Endothelial cell of umbilical vein (primary cell): ENCODE measurements around the gene PPFIBP2. TPM values are rescaled to one million over a fixed set of nuclear protein-coding genes. Genes with fewer than 3 reads are reported as not detected.

Source experiments
- BruUV-seq: library from RNA; stranded (reverse); fragments of 400-500 nt; replicated peaks from 2 replicates; lab custom pipeline; 2021; lab: Mats Ljungman, UMichigan
- CTCF ChIA-PET: fragments of 300-600, 350-600 bp; sonication (Branson Sonifier 250); formaldehyde crosslinking; loops from one replicate; lab custom pipeline; 2021; ENCODE audit warnings: antibody characterized with exemption, inconsistent platforms; lab: Charles Lee
- POLR2A ChIA-PET: fragments of 300-600, 350-600 bp; sonication (Branson Sonifier 250); formaldehyde crosslinking; loops from one replicate; lab custom pipeline; 2021; ENCODE audit warnings: antibody characterized with exemption, inconsistent platforms; lab: Charles Lee
- DNase-seq: peaks from one replicate; pipeline ENCODE4 v3.0.0-alpha.2; 2011; ENCODE audit warnings: low read depth, low spot score
- FAIRE-seq: peaks from 2 replicates; lab custom pipeline; 2011; peaks lifted over from hg19 to GRCh38; lab: Jason Lieb, UNC
- H2AFZ ChIP-seq: 2 replicates; pipeline ENCODE4 v1.6.0; 2012; ENCODE audit warnings: low read depth, low read length, control low read depth, inconsistent platforms
- H3K27ac ChIP-seq: 2 replicates; pipeline ENCODE4 v1.5.1; 2011; ENCODE audit warnings: low read depth, mild to moderate bottlenecking, control low read depth, low read length, moderate library complexity; ENCODE audit not compliant: insufficient read depth
- H3K27me3 ChIP-seq, 2 experiments: 2 replicates each; pipeline versions ENCODE4 v1.6.0 to v1.6.1; 2011; ENCODE audit warnings: low read length in 2 of 2, mixed read lengths in 1 of 2; ENCODE audit not compliant: control insufficient read depth in 2 of 2, insufficient read depth in 2 of 2
- H3K36me3 ChIP-seq, 2 experiments: 2 replicates in 1 of 2; 3 replicates in 1 of 2; pipeline ENCODE4 v1.5.1; 2011; ENCODE audit warnings: low read length in 2 of 2, mild to moderate bottlenecking in 1 of 2, moderate library complexity in 1 of 2; ENCODE audit not compliant: control insufficient read depth in 2 of 2, insufficient read depth in 2 of 2; ENCODE audit errors: extremely low read depth in 1 of 2
- H3K4me1 ChIP-seq: 3 replicates; pipeline ENCODE4 v1.5.1; 2011; ENCODE audit warnings: mild to moderate bottlenecking, low read length; ENCODE audit not compliant: control insufficient read depth, insufficient read depth; ENCODE audit errors: extremely low read depth
- H3K4me2 ChIP-seq: 2 replicates; pipeline ENCODE4 v1.6.1; 2011; ENCODE audit warnings: low read length, control low read depth, mixed read lengths; ENCODE audit not compliant: insufficient read depth
- H3K4me3 ChIP-seq, 3 experiments: fragments of 200-600 bp in 1 of 3; sonication (generic), shearing (Covaris generic) in 1 of 3; replicated peaks in 1 of 3; 2 replicates each; pipeline ENCODE4 v1.5.1; 2011 to 2016; ENCODE audit warnings: control low read depth in 3 of 3, low read length in 3 of 3, mild to moderate bottlenecking in 2 of 3, inconsistent platforms in 1 of 3, low read depth in 1 of 3, moderate library complexity in 1 of 3; ENCODE audit not compliant: insufficient read depth in 1 of 3
- H3K79me2 ChIP-seq: 2 replicates; pipeline ENCODE4 v1.6.0; 2012; ENCODE audit warnings: low read length, inconsistent platforms; ENCODE audit not compliant: control insufficient read depth, insufficient read depth
- H3K9ac ChIP-seq: replicated peaks from 2 replicates; pipeline ENCODE3; 2011; ENCODE audit warnings: low read length, control low read depth; ENCODE audit not compliant: insufficient read depth; ENCODE audit errors: extremely low read depth
- H3K9me1 ChIP-seq: replicated peaks from 3 replicates; pipeline ENCODE4 v1.6.0; 2011; ENCODE audit warnings: mild to moderate bottlenecking, low read length; ENCODE audit not compliant: control insufficient read depth, insufficient read depth; ENCODE audit errors: extremely low read depth
- H3K9me3 ChIP-seq: replicated peaks from 2 replicates; pipeline ENCODE4 v1.5.1; 2012; ENCODE audit warnings: low read length, inconsistent platforms; ENCODE audit not compliant: control insufficient read depth, insufficient read depth
- H4K20me1 ChIP-seq: replicated peaks from 2 replicates; pipeline ENCODE3; 2011; ENCODE audit warnings: mild to moderate bottlenecking, low read length; ENCODE audit not compliant: control insufficient read depth, insufficient read depth; ENCODE audit errors: extremely low read depth
- CTCF ChIP-seq, 2 donors: IDR thresholded peaks; 1 replicate in 1 of 2; 2 replicates in 1 of 2; pipeline ENCODE4 v1.5.1; 2011; ENCODE audit warnings: low read length in 2 of 2, mild to moderate bottlenecking in 2 of 2, moderate library complexity in 2 of 2, control low read depth in 1 of 2, inconsistent platforms in 1 of 2, low read depth in 1 of 2; ENCODE audit not compliant: insufficient read depth in 1 of 2; ENCODE audit errors: extremely low read depth in 1 of 2
- EZH2 ChIP-seq: IDR thresholded peaks from 2 replicates; pipeline ENCODE4 v1.6.1; 2012; ENCODE audit warnings: borderline replicate concordance, low read depth, mild to moderate bottlenecking, moderate library complexity, low read length, inconsistent platforms; ENCODE audit not compliant: severe bottlenecking
- FOS ChIP-seq: IDR thresholded peaks from 2 replicates; pipeline ENCODE4 v1.6.1; 2011; ENCODE audit warnings: mild to moderate bottlenecking, low read length, moderate library complexity, borderline replicate concordance; ENCODE audit not compliant: insufficient read depth
- GATA2 ChIP-seq: IDR thresholded peaks from 2 replicates; pipeline ENCODE4 v1.7.0; 2011; ENCODE audit warnings: low read depth, mild to moderate bottlenecking, moderate library complexity, mixed read lengths, low read length; ENCODE audit not compliant: insufficient read length, insufficient read depth
- JUN ChIP-seq: IDR thresholded peaks from 2 replicates; pipeline ENCODE4 v1.6.1; 2011; ENCODE audit warnings: borderline replicate concordance, low read depth; ENCODE audit not compliant: insufficient read length, insufficient read depth
- MAX ChIP-seq: IDR thresholded peaks from 2 replicates; pipeline ENCODE4 v1.6.1; 2011; ENCODE audit not compliant: insufficient read depth, insufficient read length
- MYC ChIP-seq: IDR thresholded peaks from one replicate; pipeline ENCODE4 v1.6.1; 2011; ENCODE audit warnings: mild to moderate bottlenecking, low read depth, low read length
- POLR2A ChIP-seq: IDR thresholded peaks from 2 replicates; pipeline ENCODE4 v1.6.1; 2012; ENCODE audit warnings: low read depth, mild to moderate bottlenecking, control low read depth, low read length
- POLR2AphosphoS5 ChIP-seq: IDR thresholded peaks from 2 replicates; pipeline ENCODE4 v1.6.1; 2012; ENCODE audit warnings: low read depth, mild to moderate bottlenecking, control low read depth, low read length, moderate library complexity; ENCODE audit not compliant: insufficient read depth
- dilution Hi-C: fragments of 300-500 bp; cut with MboI; formaldehyde crosslinking; loops from one replicate; pipeline ENCODE4 v1.15.0; 2019; ENCODE audit warnings: low sequenced_read_pairs; ENCODE audit not compliant: extremely low pct_ligation_motif_present
- intact Hi-C: fragments of 100-400 bp; cut with micrococcal nuclease; formaldehyde crosslinking; loops from one replicate; pipeline ENCODE4 v1.10.0; 2022
- polyA plus RNA-seq, 4 experiments: library from polyadenylated mRNA; depleted of rRNA in 3 of 4; stranded (reverse) in 3 of 4; unstranded in 1 of 4; fragments of >200 nt; gene quantifications; 2 replicates each; pipeline versions ENCODE4 v1.2.1 to v1.2.3, GENCODE V29; 2011 to 2012; ENCODE audit warnings: missing spikeins in 1 of 4
- total RNA-seq: library from RNA; stranded (reverse); gene quantifications from 2 replicates; pipeline ENCODE4 v1.2.3, GENCODE V29; 2021

PPFIBP2 gene
- total and polyA plus RNA-seq, 2 donors (not counting 3 experiments of a cell fraction or from before 2014, with no cell fraction given): 1.3 to 4.0 TPM

- intact Hi-C loops (no loop called here), dilution Hi-C loops (no loop called here)
- no peak for TF ChIP-seq GATA2
- BruUV-seq: no TSS peak
- Histone ChIP-seq H3K9ac (no peak overlapping the region), H4K20me1 (no peaks in the 10 kb centered on the region), H3K4me1 (no peaks in the 10 kb centered on the region), H3K4me2 (no peak overlapping the region), H3K9me1 (no peaks in the 10 kb centered on the region), H3K36me3 (no peaks in the 10 kb centered on the region), H3K79me2 (no peaks in the 10 kb centered on the region), H3K4me3 (no peak overlapping the region), H3K27me3 (peaks cover 0 to 5% of the 10 kb centered on the region in 2 experiments), H2AFZ (no peak overlapping the region), H3K9me3 (no peaks in the 10 kb centered on the region), H3K27ac (no peak overlapping the region)
- ChIA-PET CTCF (interaction anchor here (1.0 kb wide), 1 partner anchor 34 kb away, joined by 3 read pairs; no protein-coding TSS in a partner anchor), POLR2A (no interaction called here)
- FAIRE-seq: no peak
- DNase-seq: no peak
These were observed 23.5 kb downstream of the PPFIBP2 start for GRCh38 chr11:7537265-7537664.

GRCh38 chr11:7538031-7538430 is 24.2 kb downstream of the PPFIBP2 start:
- H2AFZ ChIP-seq: no peak overlapping the region
- no peaks in the 10 kb centered on the region for H4K20me1 ChIP-seq
- H3K9me3 ChIP-seq: no peaks in the 10 kb centered on the region
- ChIA-PET POLR2A (no interaction called here), CTCF (interaction anchor here (1.0 to 1.1 kb wide), 2 partner anchors 13 to 33 kb away, joined by 3 to 4 read pairs; no protein-coding TSS in a partner anchor)
- H3K9ac ChIP-seq: no peak overlapping the region
- H3K4me2 ChIP-seq: no peak overlapping the region
- DNase-seq: no peak
- H3K27ac ChIP-seq: no peak overlapping the region
- no peak for FAIRE-seq
- intact Hi-C loops: no loop called here
- peaks cover 0 to 5% of the 10 kb centered on the region in 2 experiments for H3K27me3 ChIP-seq
- TF ChIP-seq FOS (no peak), CTCF (IDR thresholded peaks at IDR 0.05; ENCODE audit: extremely low read depth in 1 of 2, insufficient read depth in 1 of 2, low read depth in 1 of 2, low read length in 2 of 2) (no peak), GATA2 (no peak), EZH2 (no peak), MYC (no peak), MAX (no peak), POLR2A (no peak), JUN (no peak), POLR2AphosphoS5 (no peak)
- no peaks in the 10 kb centered on the region for H3K36me3 ChIP-seq
- H3K9me1 ChIP-seq: no peaks in the 10 kb centered on the region
- H3K4me1 ChIP-seq: no peaks in the 10 kb centered on the region
- dilution Hi-C loops: no loop called here
- no peak overlapping the region for H3K4me3 ChIP-seq
- no peaks in the 10 kb centered on the region for H3K79me2 ChIP-seq
- BruUV-seq: no TSS peak
